Adrenal gland (tissue), 12 donors: ENCODE results near the gene MPPED1. TPM values are rescaled to one million over a fixed set of nuclear protein-coding genes. Genes with fewer than 3 reads are reported as not detected.

Experiments
- DNase-seq, 7 donors: peaks; one replicate each; pipeline ENCODE4 v3.0.0-alpha.2; 2019 to 2020
- H3K27ac ChIP-seq, 5 donors: fragments of 200-600 bp; sonication (generic) in 4 of 5; 1 replicate in 3 of 5; 2 replicates in 2 of 5; pipeline versions ENCODE4 v1.5.1 to v1.8.0; 2016 to 2020; ENCODE audit warnings: mild to moderate bottlenecking in 1 of 5
- H3K27me3 ChIP-seq: fragments of 200-600 bp; 2 replicates; pipeline ENCODE4 v1.8.0; 2021
- H3K36me3 ChIP-seq, 2 donors: fragments of 200-600 bp; replicated peaks in 1 of 2; 1 replicate in 1 of 2; 2 replicates in 1 of 2; pipeline versions ENCODE4 v1.5.1 to v1.8.0; 2018 to 2022
- H3K4me1 ChIP-seq, 2 donors: fragments of 200-600 bp; replicated peaks in 1 of 2; 1 replicate in 1 of 2; 2 replicates in 1 of 2; pipeline versions ENCODE4 v1.5.1 to v1.8.0; 2018 to 2021
- H3K4me3 ChIP-seq, 4 donors: fragments of 200-600 bp; sonication (generic) in 3 of 4; one replicate each; pipeline ENCODE4 v1.5.1; 2016 to 2018
- H3K9me3 ChIP-seq, 3 donors: fragments of 200-600 bp; sonication (generic) in 1 of 3; replicated peaks in 1 of 3; 1 replicate in 2 of 3; 2 replicates in 1 of 3; pipeline versions ENCODE4 v1.5.1 to v1.8.0; 2016 to 2021
- CTCF ChIP-seq, 6 experiments: fragments of 450-650 bp in 4 of 6; fragments of 200-600 bp in 2 of 6; sonication (generic) in 1 of 6; IDR thresholded peaks; 1 replicate in 5 of 6; 2 replicates in 1 of 6; pipeline versions ENCODE4 v1.5.1 to v1.8.0; 2016 to 2021; ENCODE audit warnings: antibody characterized with exemption in 6 of 6, mild to moderate bottlenecking in 2 of 6, moderate library complexity in 1 of 6
- POLR2A ChIP-seq, 2 donors: fragments of 450-650 bp; IDR thresholded peaks; one replicate each; pipeline ENCODE4 v1.6.1; 2017; ENCODE audit warnings: antibody characterized with exemption in 2 of 2, mild to moderate bottlenecking in 2 of 2, moderate library complexity in 1 of 2
- WGBS, 4 donors: extraction: QIAGEN DNeasy Blood & Tissue Kit in 2 of 4; methylation state at CpG; one replicate each; pipeline versions ENCODE4 v1.1.5 to v1.1.7; 2013 to 2017; 5-methylcytosine and 5-hydroxymethylcytosine counted together
- intact Hi-C, 2 donors: fragments of 100-400 bp; cut with DNase I; formaldehyde crosslinking; loops; one replicate each; pipeline versions ENCODE4 v1.14.1 to v1.15.0; 2022 to 2023
- polyA plus RNA-seq, 3 donors: library from polyadenylated mRNA; stranded (reverse); fragments of 200-250 nt in 2 of 3; fragments of 350-450 nt in 1 of 3; fragmentation: Illumina TruSeq in 1 of 3; extraction: RNeasy Lipid Tissue Mini Kit (QIAGEN cat#74804) in 1 of 3; gene quantifications; one replicate each; pipeline ENCODE4 v1.2.3, GENCODE V29; 2013 to 2014
- total RNA-seq, 9 donors: library from RNA; depleted of rRNA in 4 of 9; stranded (reverse); fragments of >200 nt in 4 of 9; fragments of 120-200 nt in 1 of 9; fragmentation: NEBNext Ultra II Directional in 1 of 9; extraction: Animal tissue kit (Norgen Biotek cat#: 25700) in 1 of 9; gene quantifications; one replicate each; pipeline versions ENCODE4 v1.1.0 to v1.2.4, GENCODE V29; 2013 to 2023
- donor health status: healthy with polysubstance abuse.
- donor health status: Bipolar disorder and iron deficiency.
- donor health status: DM: yes; HTN: yes; CAD: no.
- donor health status: DM: no; HTN: no; CAD: no.
- donor health status: DM: no; HTN: no; CAD: no.
- donor health status: DM: yes; HTN: yes; CAD: no.

MPPED1 gene
- total and polyA plus RNA-seq, 12 donors, result 0.07 to 0.44 (median 0.11) TPM; not detected in 8

GRCh38 chr22:43426816-43427215 is 15.0 kb downstream of the MPPED1 start:
- intact Hi-C loops, result no loop called here
- no peaks in the 10 kb centered on the region for H3K36me3 ChIP-seq
- 60 to 74% (median 71%) methylated on average over 7 of the region's 7 CpGs for WGBS, 4 donors
- H3K4me3 ChIP-seq, result no peak overlapping the region
- no peak overlapping the region for H3K27ac ChIP-seq
- H3K27me3 ChIP-seq, result peaks cover 35% of the 10 kb centered on the region
- no peaks in the 10 kb centered on the region for H3K9me3 ChIP-seq
- H3K4me1 ChIP-seq, result no peaks in the 10 kb centered on the region
- DNase-seq, result no peak
- TF ChIP-seq POLR2A (IDR thresholded peaks at IDR 0.05), result no peak
- no peak for TF ChIP-seq CTCF (IDR thresholded peaks at IDR 0.05)

DNA sequence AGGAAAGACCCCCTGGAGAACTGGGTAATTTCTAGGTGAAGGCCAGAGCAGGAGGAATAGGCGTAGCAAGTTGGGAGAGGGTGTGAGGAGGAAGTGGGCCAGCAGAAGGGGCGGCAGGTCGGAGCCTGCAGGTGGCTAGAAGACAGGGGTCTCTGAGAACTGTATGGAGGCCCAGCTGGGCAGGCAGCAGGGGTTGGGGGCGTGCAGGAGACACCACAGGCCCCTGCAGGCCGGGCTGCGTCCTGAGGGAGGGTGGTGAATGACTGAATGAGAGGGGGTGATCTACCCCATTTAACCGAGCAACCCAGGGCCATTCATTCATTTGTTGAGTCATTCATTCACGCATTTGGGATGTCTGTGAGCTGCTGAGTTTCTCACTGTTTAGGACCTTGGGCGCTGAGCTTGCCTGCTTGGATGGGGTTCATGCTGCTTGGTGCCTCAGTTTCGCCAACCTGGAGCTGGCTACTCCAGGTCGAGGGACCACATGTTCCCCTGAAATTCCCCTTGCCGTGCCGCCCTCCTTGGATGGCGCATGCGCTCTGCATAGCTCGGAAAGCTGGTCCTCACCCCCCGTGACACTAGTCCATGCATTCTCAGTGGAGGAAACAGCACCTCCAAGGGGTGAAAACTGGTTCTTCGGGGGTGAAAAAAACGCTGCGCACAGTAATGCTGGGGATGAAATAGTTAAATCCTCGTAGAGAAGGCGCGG is 15.6 kb downstream of the MPPED1 start:
- TF ChIP-seq CTCF (IDR thresholded peaks at IDR 0.05), result no peak
- intact Hi-C loops, result no loop called here
- H3K36me3 ChIP-seq, result no peaks in the 10 kb centered on the region
- DNase-seq, result no peak
- no peak overlapping the region for H3K4me3 ChIP-seq
- H3K9me3 ChIP-seq, result no peaks in the 10 kb centered on the region
- H3K27me3 ChIP-seq, result peaks cover 35% of the 10 kb centered on the region
- H3K27ac ChIP-seq, result no peak overlapping the region
- H3K4me1 ChIP-seq, result no peaks in the 10 kb centered on the region
- 70 to 78% (median 73%) methylated on average over 21 to 23 of the region's 23 CpGs for WGBS, 4 donors

DNA sequence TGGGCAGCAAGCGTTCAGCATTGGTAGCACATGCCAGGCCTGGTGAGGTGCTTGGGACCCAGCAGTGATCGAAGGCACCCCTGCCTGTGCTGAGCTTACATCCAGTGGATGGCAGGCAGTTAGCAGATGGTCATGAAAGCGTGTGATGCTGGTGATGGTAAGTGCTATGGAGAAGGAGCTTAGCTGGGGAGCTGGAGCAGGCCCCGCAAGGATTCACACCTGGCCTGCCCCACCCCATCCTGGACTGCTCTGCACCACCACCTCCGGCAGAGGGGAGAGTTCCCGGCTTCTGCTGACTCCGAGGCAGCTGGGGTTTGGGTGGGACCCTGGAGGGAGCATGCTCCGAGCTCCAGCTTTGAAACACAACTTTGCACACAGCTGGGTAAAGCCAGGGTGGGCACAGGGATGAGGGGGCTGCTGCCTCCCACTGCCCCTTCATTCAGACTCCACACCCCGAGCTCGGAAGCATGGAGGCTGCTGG is 16.2 kb downstream of the MPPED1 start:
- peaks cover 34% of the 10 kb centered on the region for H3K27me3 ChIP-seq
- no peak overlapping the region for H3K27ac ChIP-seq
- DNase-seq, result no peak
- no peak for TF ChIP-seq POLR2A (IDR thresholded peaks at IDR 0.05)
- TF ChIP-seq CTCF (IDR thresholded peaks at IDR 0.05), result no peak
- H3K9me3 ChIP-seq, result no peaks in the 10 kb centered on the region
- no peaks in the 10 kb centered on the region for H3K36me3 ChIP-seq
- intact Hi-C loops, result no loop called here
- H3K4me3 ChIP-seq, result no peak overlapping the region
- 71 to 82% (median 80%) methylated on average over 5 to 10 of the region's 10 CpGs for WGBS, 4 donors
- no peaks in the 10 kb centered on the region for H3K4me1 ChIP-seq

DNA sequence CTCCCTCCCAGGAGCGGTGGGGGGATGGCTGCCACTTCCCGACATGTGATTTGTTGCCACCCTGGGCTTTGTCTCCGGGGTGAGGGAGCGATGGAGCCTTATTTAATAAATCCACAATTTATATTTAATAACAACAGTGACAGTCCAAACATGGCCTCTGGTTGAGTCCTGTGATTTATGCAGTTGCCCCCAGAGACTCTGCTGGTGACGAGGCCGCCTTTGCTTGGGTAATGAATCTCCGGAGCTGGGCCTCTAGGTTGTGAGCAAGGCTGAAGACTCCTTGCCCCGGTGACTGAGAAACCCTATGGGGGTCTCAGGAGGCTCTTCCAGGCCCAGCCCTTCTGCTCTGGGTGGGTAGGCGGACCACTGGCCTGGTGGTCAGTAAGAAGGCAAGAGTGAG is 16.7 kb downstream of the MPPED1 start:
- intact Hi-C loops, result no loop called here
- H3K9me3 ChIP-seq, result no peaks in the 10 kb centered on the region
- no peak overlapping the region for H3K27ac ChIP-seq
- H3K4me1 ChIP-seq, result no peaks in the 10 kb centered on the region
- H3K36me3 ChIP-seq, result no peaks in the 10 kb centered on the region
- 69 to 81% (median 72%) methylated on average over 6 to 9 of the region's 9 CpGs for WGBS, 4 donors
- DNase-seq, result no peak
- no peak overlapping the region for H3K4me3 ChIP-seq
- H3K27me3 ChIP-seq, result peaks cover 29% of the 10 kb centered on the region
- TF ChIP-seq POLR2A (IDR thresholded peaks at IDR 0.05) (no peak), CTCF (IDR thresholded peaks at IDR 0.05) (no peak)
